Smooth muscle cell (in vitro differentiated cells): ENCODE data around the gene VCAM1. TPM values are rescaled to one million over a fixed set of nuclear protein-coding genes. Genes with fewer than 3 reads are reported as not detected.

ENCODE experiments used
- DNase-seq: peaks from one replicate; lab custom pipeline; 2025; ENCODE audit not compliant: unreplicated experiment; lab: John Stamatoyannopoulos, UW
- H2AFZ ChIP-seq: fragments of 200-600 bp; sonication (generic); 2 replicates; pipeline ENCODE4 v1.6.0; 2016; ENCODE audit warnings: antibody characterized with exemption, low read depth, mild to moderate bottlenecking
- H3F3A ChIP-seq: fragments of 200-600 bp; sonication (generic); 2 replicates; pipeline ENCODE4 v1.6.0; 2017; ENCODE audit warnings: antibody characterized with exemption, low read depth
- H3K27ac ChIP-seq: fragments of 200-600 bp; sonication (generic); 2 replicates; pipeline ENCODE4 v1.5.1; 2016; ENCODE audit warnings: low read depth, mild to moderate bottlenecking
- H3K27me3 ChIP-seq: fragments of 200-600 bp; sonication (generic); 2 replicates; pipeline ENCODE4 v1.6.1; 2016; ENCODE audit warnings: low read depth, mild to moderate bottlenecking
- H3K36me3 ChIP-seq: fragments of 200-600 bp; sonication (generic); 2 replicates; pipeline ENCODE4 v1.5.1; 2016; ENCODE audit warnings: low read depth
- H3K4me1 ChIP-seq: fragments of 200-600 bp; sonication (generic); 2 replicates; pipeline ENCODE4 v1.5.1; 2016; ENCODE audit warnings: low read depth
- H3K4me2 ChIP-seq: fragments of 200-600 bp; sonication (generic); 2 replicates; pipeline ENCODE4 v1.6.0; 2016; ENCODE audit warnings: mild to moderate bottlenecking
- H3K4me3 ChIP-seq: fragments of 200-600 bp; sonication (generic); 2 replicates; pipeline ENCODE4 v1.5.1; 2016; ENCODE audit warnings: mild to moderate bottlenecking
- H3K79me2 ChIP-seq: fragments of 200-600 bp; sonication (generic); 2 replicates; pipeline ENCODE4 v1.6.0; 2016; ENCODE audit warnings: low read depth, mild to moderate bottlenecking
- H3K9ac ChIP-seq: fragments of 200-600 bp; sonication (generic); 2 replicates; pipeline ENCODE4 v1.6.0; 2016; ENCODE audit warnings: low read depth
- H3K9me3 ChIP-seq: fragments of 200-600 bp; sonication (generic); replicated peaks from 2 replicates; pipeline ENCODE4 v1.5.1; 2016; ENCODE audit warnings: low read depth
- H4K20me1 ChIP-seq: fragments of 200-600 bp; sonication (generic); 2 replicates; pipeline ENCODE4 v1.6.0; 2016; ENCODE audit warnings: low read depth
- CTCF ChIP-seq: fragments of 200-600 bp; sonication (generic); IDR thresholded peaks from 2 replicates; pipeline ENCODE4 v1.5.1; 2017; ENCODE audit warnings: borderline replicate concordance, mild to moderate bottlenecking, antibody characterized with exemption; ENCODE audit not compliant: insufficient read depth, poor library complexity, severe bottlenecking
- WGBS: methylation state at CpG from one replicate; pipeline ENCODE4 v1.1.7; 2016; ENCODE audit warnings: low lambda C conversion rate; 5-methylcytosine and 5-hydroxymethylcytosine counted together
- polyA plus RNA-seq: library from polyadenylated mRNA; unstranded; fragments of >200 nt; fragmentation: Nextera tagmentation; extraction: Ambion mirVana; gene quantifications from 2 replicates; pipeline ENCODE4 v1.2.1, GENCODE V29; 2016
- total RNA-seq: library from RNA; depleted of rRNA; stranded (reverse); fragments of >200 nt; gene quantifications from 2 replicates; pipeline ENCODE4 v1.2.3, GENCODE V29; 2014

The VCAM1 gene
- total RNA-seq (105 and 127 TPM in 2 replicates), polyA plus RNA-seq (48.6 and 63.8 TPM in 2 replicates)

GRCh38 chr1:100719490-100719889, at the start of gene VCAM1:
Gene VCAM1, plus strand, starts transcription at chr1:100719742. Its CDS starts 119 bp downstream, at chr1:100719861.
- 18% methylated on average over 7 of the region's 7 CpGs for WGBS
- H2AFZ ChIP-seq: peak within 1 kb of the TSS; percentile 89
- H3K27ac ChIP-seq: peak within 1 kb of the TSS; percentile 67
- peak within 1 kb of the TSS; percentile 48 for H3K9ac ChIP-seq
- H3K27me3 ChIP-seq: no peaks in the 10 kb centered on the region
- TF ChIP-seq CTCF: no peak
- no peaks in the 10 kb centered on the region for H3K9me3 ChIP-seq
- peak within 1 kb of the TSS; percentile 56 for H3K4me3 ChIP-seq
- H3K79me2 ChIP-seq: peaks cover 14% of the 10 kb centered on the region
- H4K20me1 ChIP-seq: no peaks in the 10 kb centered on the region
- no peaks in the 10 kb centered on the region for H3K36me3 ChIP-seq
- H3F3A ChIP-seq: no peaks in the 10 kb centered on the region
- peaks cover 29% of the 10 kb centered on the region for H3K4me1 ChIP-seq
- peak within 1 kb of the TSS; percentile 86 for H3K4me2 ChIP-seq
- DNase-seq: no peak

GRCh38 chr1:100670083-100670482, 49.5 kb upstream of the VCAM1 start:
- no peaks in the 10 kb centered on the region for H3F3A ChIP-seq
- no peak overlapping the region for H3K9ac ChIP-seq
- DNase-seq: no peak
- no peak overlapping the region for H3K27ac ChIP-seq
- H4K20me1 ChIP-seq: no peaks in the 10 kb centered on the region
- no peaks in the 10 kb centered on the region for H3K4me1 ChIP-seq
- H3K9me3 ChIP-seq: no peaks in the 10 kb centered on the region
- H3K4me2 ChIP-seq: no peak overlapping the region
- no peak overlapping the region for H2AFZ ChIP-seq
- H3K4me3 ChIP-seq: no peak overlapping the region
- no peaks in the 10 kb centered on the region for H3K79me2 ChIP-seq
- no peaks in the 10 kb centered on the region for H3K27me3 ChIP-seq
- no peaks in the 10 kb centered on the region for H3K36me3 ChIP-seq
- WGBS: 82% methylated on average over 1 of the region's 1 CpG
- no peak for TF ChIP-seq CTCF

- H3F3A ChIP-seq: no peaks in the 10 kb centered on the region
- no peaks in the 10 kb centered on the region for H3K79me2 ChIP-seq
- no peaks in the 10 kb centered on the region for H3K27me3 ChIP-seq
- H2AFZ ChIP-seq: no peak overlapping the region
- H3K36me3 ChIP-seq: no peaks in the 10 kb centered on the region
- H3K4me2 ChIP-seq: no peak overlapping the region
- H3K27ac ChIP-seq: no peak overlapping the region
- no peak for DNase-seq
- no peaks in the 10 kb centered on the region for H4K20me1 ChIP-seq
- H3K9me3 ChIP-seq: no peaks in the 10 kb centered on the region
- no peak overlapping the region for H3K9ac ChIP-seq
- no peaks in the 10 kb centered on the region for H3K4me1 ChIP-seq
- H3K4me3 ChIP-seq: no peak overlapping the region
- TF ChIP-seq CTCF: no peak
Observed at GRCh38 chr1:100671601-100672000, 47.9 kb upstream of the VCAM1 start.
